AG04449 (cell line): ENCODE results near the gene DHX16.
A peak's percentile ranks its signal among the peaks of the same experiment; 100 is the strongest.

Experiments
- CTCF ChIA-PET: fragments of 350-600 bp; formaldehyde crosslinking; extraction: SDS; loops from one replicate; lab custom pipeline; 2021; ENCODE audit warnings: antibody characterized with exemption; lab: Yijun Ruan, JAX
- POLR2A ChIA-PET: fragments of 400-600, 350-600 bp; formaldehyde crosslinking; extraction: SDS; loops from one replicate; lab custom pipeline; 2020; ENCODE audit warnings: antibody characterized with exemption, inconsistent platforms; lab: Yijun Ruan, JAX
- DNase-seq: peaks from one replicate; pipeline ENCODE4 v3.0.0-alpha.2; 2010; ENCODE audit warnings: low read depth, low spot score
- H3K4me3 ChIP-seq: 2 replicates; pipeline ENCODE4 v1.5.1; 2011; ENCODE audit warnings: low read depth, mild to moderate bottlenecking, control low read depth, low read length
- CTCF ChIP-seq: IDR thresholded peaks from one replicate; pipeline ENCODE4 v1.5.1; 2011; ENCODE audit warnings: mild to moderate bottlenecking, moderate library complexity, low read length, control low read depth, inconsistent platforms; ENCODE audit not compliant: insufficient read depth; ENCODE audit errors: missing control alignments

DHX16 gene

GRCh38 chr6:30612687-30613248 is 60.0 kb downstream of the DHX16 start:
- ChIA-PET POLR2A (interaction anchor here (0.8 to 3.0 kb wide), 9 partner anchors 8 to 75 kb away, joined by 3 to 20 read pairs (median 5); partner anchors contain the start of gene C6orf136), CTCF (interaction anchor here (0.9 to 4.1 kb wide), 8 partner anchors 15 to 470 kb away, joined by 3 to 28 read pairs (median 5); no protein-coding TSS in a partner anchor)
- DNase-seq: no peak
- TF ChIP-seq CTCF: no peak
- H3K4me3 ChIP-seq: no peak overlapping the region

GRCh38 chr6:30612213-30612612 is 60.6 kb downstream of the DHX16 start:
- ChIA-PET CTCF (interaction anchor here (0.9 to 4.1 kb wide), 7 partner anchors 14 to 470 kb away, joined by 3 to 28 read pairs (median 5); no protein-coding TSS in a partner anchor), POLR2A (interaction anchor here (0.8 to 3.0 kb wide), 5 partner anchors 8 to 75 kb away, joined by 3 to 20 read pairs (median 4); no protein-coding TSS in a partner anchor)
- DNase-seq: no peak
- peak; percentile 10 for TF ChIP-seq CTCF
- H3K4me3 ChIP-seq: no peak overlapping the region

- TF ChIP-seq CTCF: no peak
- no peak overlapping the region for H3K4me3 ChIP-seq
- CTCF ChIA-PET: interaction anchor here (0.9 to 4.1 kb wide), 7 partner anchors 14 to 470 kb away, joined by 3 to 28 read pairs (median 5); no protein-coding TSS in a partner anchor
- POLR2A ChIA-PET: interaction anchor here (2.3 to 3.0 kb wide), 2 partner anchors 7 to 15 kb away, joined by 11 to 20 read pairs; no protein-coding TSS in a partner anchor
- no peak for DNase-seq
These were observed 61.0 kb downstream of the DHX16 start for GRCh38 chr6:30611856-30612194.

GRCh38 chr6:30611150-30611855 is 61.5 kb downstream of the DHX16 start:
- POLR2A ChIA-PET: interaction anchor here (0.5 to 3.0 kb wide), 3 partner anchors 14 to 170 kb away, joined by 3 to 20 read pairs (median 3); no protein-coding TSS in a partner anchor
- DNase-seq: no peak
- H3K4me3 ChIP-seq: no peak overlapping the region
- TF ChIP-seq CTCF: no peak
- CTCF ChIA-PET: interaction anchor here (1.2 to 1.7 kb wide), 4 partner anchors 11 to 111 kb away, joined by 4 to 13 read pairs (median 6); no protein-coding TSS in a partner anchor

GRCh38 chr6:30610065-30610464 is 62.7 kb downstream of the DHX16 start:
- TF ChIP-seq CTCF: no peak
- POLR2A ChIA-PET: interaction anchor here (1.0 kb wide), 2 partner anchors 9 to 12 kb away, joined by 3 to 4 read pairs; no protein-coding TSS in a partner anchor
- H3K4me3 ChIP-seq: no peak overlapping the region
- CTCF ChIA-PET: interaction anchor here (1.2 to 1.6 kb wide), 2 partner anchors 9 to 13 kb away, joined by 7 to 13 read pairs; no protein-coding TSS in a partner anchor
- DNase-seq: no peak
